GM18502 (cell line): ENCODE data around the gene TMSB10.
"Not testable (repeated sequence)": the region's sequence is repeated elsewhere in the genome, so short reads cannot be mapped to it uniquely, and the experiment has no call there.

Experiments
- ATAC-seq: cut with Tn5 transposase; IDR thresholded peaks from one replicate; pipeline ENCODE4 v1.9.1; 2021; ENCODE audit warnings: mild to moderate bottlenecking; ENCODE audit not compliant: unreplicated experiment, poor library complexity

Gene TMSB10

GRCh38 chr2:84905181-84906107 lies at the start of gene TMSB10:
Gene TMSB10 (plus strand): TSS chr2:84905656.
- ATAC-seq = peak; percentile 74

GRCh38 chr2:84855731-84856130 lies 49.7 kb upstream of the TMSB10 start:
- ATAC-seq = no peak

DNA sequence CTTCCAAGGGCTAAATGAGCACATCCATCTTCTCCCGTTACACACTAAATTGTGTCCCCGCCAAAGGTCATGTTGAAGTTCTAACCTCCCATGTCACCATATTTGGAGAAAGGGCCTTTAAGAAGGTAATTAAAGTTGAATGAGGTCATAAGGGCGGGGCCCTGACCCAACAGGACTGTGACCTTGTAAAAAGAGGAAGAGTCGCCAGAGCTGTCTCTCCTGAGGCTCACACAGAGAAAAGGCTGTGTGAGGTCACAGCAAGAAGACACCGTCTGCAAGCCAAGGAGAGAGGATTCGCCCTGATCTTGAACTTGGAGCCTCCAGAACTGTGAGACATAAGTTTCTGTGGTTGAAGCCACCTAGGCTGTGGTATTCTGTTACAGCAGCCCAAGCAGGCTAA lies 48.7 kb upstream of the TMSB10 start:
- ATAC-seq = peak; percentile 83

- no peak for ATAC-seq
Measured at GRCh38 chr2:84857566-84857965, 47.9 kb upstream of the TMSB10 start.

DNA sequence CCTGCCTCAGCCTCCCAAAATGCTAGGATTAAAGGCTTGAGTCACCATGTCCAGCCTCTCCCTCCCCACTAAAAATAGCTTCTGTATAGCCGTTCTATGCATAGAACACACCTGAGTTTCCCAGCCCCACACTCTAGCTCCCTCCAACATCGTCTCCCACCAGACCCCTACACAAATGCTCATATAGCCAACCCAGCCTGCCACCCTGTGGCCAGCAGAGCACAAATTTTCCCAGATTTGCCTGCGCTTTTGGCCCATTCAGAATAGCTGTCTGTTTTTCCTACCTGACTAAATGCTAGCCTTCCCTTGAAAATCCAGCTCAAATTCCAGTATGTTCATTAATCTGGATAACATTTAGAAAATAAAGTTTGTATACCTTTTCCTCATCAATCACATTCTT lies 47.3 kb upstream of the TMSB10 start:
- ATAC-seq = no peak

DNA sequence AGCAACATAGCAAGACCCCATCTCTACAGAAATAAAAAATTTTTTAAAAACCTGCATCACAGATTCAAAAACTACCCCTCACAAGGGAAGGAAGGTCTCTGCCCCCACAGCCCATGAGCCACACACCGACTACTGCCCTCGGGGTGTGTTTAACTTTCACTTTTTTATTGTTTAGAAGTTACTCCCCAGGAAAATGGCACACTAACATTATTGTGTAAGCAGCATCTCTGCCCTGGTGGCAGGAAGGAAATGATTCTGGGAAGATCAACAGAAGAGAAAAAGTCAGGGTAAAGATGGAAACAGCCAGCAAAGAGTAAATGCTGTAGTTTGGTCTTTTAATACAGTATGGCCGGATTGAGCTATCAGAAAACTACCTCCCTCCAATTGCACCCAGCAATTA lies 46.5 kb upstream of the TMSB10 start:
- no peak for ATAC-seq

DNA sequence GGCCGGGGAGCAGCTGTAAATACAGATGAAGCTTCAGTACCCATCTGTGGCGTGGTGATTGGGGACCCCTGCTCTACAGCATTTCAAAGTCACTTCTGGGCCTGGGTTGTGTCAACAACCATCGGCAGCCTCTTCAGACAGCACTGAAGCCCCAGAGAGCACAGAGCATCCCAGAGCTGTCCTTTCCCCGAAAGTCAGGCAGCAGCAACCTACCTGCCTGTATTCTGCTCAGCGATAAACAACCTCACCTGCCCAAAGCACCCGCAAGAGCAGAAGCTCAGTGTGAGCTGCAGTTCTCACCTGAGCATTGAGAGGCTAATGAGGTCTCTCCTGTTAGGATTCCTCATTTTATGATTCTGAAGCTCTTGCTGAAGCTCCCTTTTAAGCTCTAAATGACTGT lies 43.9 kb upstream of the TMSB10 start:
- ATAC-seq = no peak

DNA sequence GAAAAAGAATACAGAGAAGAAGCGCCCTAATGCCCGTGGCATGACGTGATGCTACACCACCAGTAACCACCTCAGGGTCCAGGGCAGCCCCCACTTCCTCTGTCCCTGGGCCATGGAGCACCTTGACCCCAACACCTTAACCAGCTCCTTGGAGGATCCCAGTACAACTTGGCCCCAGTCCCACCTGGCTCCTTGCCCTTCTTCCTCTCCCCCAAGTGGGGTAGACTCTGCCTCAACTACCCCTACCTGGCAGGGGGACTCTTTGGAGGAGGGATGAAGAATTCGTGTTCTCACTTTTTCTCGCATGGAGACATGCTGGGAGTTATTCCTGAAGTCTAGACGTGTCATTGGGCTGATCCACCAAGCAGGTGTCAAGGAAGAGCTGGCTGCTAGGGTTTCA lies 43.5 kb upstream of the TMSB10 start:
- ATAC-seq = no peak

- no peak for ATAC-seq
Measured at GRCh38 chr2:84865181-84865783, 40.2 kb upstream of the TMSB10 start.

- no peak for ATAC-seq
Measured at GRCh38 chr2:84866122-84866521, 39.3 kb upstream of the TMSB10 start.

- ATAC-seq = not testable (repeated sequence)
Measured at GRCh38 chr2:84868327-84868726, 37.1 kb upstream of the TMSB10 start.

- ATAC-seq = peak; percentile 58
Measured at GRCh38 chr2:84870306-84870705, 35.1 kb upstream of the TMSB10 start.

GRCh38 chr2:84872691-84873090 lies 32.8 kb upstream of the TMSB10 start:
- ATAC-seq = not testable (repeated sequence)

DNA sequence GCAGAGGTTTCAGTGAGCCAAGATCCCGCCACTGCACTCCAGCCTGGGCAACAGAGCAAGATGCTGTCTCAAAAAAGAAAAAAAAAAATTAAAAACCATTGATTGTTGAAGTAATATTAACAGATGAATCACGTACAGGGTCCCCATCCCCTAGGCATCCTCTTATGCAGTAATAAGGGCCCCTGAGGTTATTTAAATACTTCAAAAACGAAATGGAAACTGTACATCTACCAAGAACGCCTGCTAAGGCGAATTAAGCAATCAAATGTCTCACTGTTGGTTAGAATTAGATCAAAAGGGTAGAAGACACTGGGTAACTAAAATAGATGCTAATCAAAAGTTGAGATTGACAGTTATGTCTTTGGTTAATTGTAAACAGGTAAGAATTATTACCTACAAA lies 32.1 kb upstream of the TMSB10 start:
- ATAC-seq = no peak

DNA sequence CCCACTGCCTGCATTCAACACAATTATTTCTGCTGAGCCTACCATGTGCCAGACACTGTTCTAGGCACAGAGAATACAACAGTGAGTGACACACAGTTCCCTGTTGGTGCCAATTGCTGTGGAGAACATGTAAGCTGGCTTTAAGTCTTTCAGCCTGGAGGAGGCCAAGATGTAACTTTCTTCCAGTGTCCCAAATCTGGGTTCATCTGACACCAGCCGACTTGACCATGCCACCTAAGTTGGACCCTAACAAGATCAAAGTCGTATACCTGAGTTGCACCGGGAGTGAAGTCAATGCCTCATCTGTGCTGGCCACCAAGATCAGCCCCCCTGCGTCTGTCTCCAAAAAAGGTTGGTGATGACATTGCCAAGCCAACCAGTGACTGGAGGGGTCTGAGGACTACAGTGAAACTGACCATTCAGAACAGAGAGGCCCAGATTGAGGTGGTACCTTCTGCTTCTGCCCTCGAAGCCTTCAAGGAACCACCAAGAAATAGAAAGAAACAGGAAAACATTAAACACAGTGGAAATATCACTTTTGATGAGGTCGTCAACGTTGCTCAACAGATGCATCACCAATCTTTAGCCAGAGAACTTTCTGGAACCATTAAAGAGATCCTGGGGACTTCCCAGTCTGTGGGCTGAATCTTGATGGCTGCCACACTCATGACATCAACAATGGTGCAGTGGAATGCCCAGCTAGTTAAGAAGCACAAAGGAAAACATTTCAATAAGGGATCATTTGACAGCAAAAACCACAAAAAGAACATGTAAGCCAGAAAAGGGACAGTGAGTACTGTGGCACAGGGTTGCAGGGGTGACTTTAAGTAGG lies 30.9 kb upstream of the TMSB10 start:
- no peak for ATAC-seq

DNA sequence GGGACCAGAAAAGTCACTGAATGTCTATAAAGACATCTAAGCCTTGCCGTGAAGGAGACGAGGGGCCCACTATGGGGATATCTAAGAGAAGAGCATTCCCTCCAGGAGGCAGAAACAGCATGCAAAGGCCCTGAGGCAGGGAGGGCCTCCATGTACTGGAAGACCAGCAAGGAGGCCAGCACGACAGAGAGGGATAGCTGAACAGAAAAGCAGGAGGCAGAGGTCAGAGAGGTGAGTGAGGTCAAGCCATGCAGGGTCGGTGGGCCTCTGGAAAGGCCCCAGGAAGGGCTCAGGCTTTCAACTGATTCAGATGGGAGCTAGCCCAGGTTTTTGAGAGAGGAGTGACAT lies 30.3 kb upstream of the TMSB10 start:
- no peak for ATAC-seq

GRCh38 chr2:84875619-84876018 lies 29.8 kb upstream of the TMSB10 start:
- not testable (repeated sequence) for ATAC-seq

DNA sequence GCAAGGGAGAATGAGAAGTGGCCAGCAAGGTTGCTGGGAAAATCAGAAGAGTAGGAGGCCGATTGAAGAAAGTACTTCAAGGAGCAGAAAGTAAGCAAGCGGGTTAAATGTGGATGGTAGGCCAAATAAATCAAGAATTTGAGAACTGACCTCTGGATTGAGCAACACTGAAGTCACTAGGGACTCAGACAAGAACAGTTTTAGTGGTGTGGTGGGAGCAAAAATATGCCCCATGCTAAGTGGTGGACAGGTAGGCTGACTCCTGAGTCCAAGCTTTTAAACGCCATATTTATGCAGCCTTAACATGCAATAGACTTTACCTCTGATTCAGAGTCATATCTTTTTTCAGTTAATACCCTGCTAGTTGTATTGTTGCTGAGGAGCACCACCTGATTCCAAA lies 29.1 kb upstream of the TMSB10 start:
- ATAC-seq = no peak

- no peak for ATAC-seq
Measured at GRCh38 chr2:84878459-84878858, 27.0 kb upstream of the TMSB10 start.

DNA sequence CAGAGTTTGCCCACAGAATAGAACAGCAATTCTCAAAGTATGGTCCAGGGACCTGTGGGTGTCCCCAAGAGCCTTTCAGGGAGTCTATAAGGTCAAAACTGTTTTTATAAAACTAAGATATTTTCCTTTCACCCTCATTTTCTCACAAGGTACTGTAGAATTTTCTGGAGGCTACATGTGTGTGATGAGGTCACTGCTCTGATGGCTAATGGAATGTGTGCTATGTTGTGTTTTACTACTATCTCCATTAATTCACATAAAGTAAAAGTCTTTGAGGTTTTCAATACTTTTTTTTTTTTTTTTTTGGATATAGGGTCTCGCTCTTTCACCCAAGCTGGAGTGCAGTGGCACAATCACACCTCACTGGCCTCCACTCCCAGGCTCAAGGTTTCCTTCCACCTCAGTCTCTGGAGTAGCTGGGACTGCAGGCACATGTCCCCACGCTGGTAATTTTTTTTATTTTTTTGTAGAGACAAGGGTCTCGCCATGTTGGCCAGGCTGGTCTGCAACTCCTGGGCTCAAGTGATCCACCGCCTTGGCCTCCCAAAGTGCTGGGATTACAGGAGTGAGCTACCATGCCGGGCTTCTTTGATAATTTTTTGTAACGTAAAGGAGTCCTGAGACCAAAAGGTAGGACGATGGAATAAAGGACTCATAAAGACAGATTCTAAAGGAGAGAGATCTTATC lies 26.4 kb upstream of the TMSB10 start:
- no peak for ATAC-seq
